Activated CD8-positive, alpha-beta memory T cell treated with anti-CD3 and anti-CD28 coated beads for 4 hours (primary cell): ENCODE results near the gene ASPHD1.

Source experiments
- DNase-seq, 2 donors: peaks; one replicate each; pipeline ENCODE4 v3.0.0-alpha.2; 2020; ENCODE audit warnings: low read depth in 2 of 2

The ASPHD1 gene

DNA sequence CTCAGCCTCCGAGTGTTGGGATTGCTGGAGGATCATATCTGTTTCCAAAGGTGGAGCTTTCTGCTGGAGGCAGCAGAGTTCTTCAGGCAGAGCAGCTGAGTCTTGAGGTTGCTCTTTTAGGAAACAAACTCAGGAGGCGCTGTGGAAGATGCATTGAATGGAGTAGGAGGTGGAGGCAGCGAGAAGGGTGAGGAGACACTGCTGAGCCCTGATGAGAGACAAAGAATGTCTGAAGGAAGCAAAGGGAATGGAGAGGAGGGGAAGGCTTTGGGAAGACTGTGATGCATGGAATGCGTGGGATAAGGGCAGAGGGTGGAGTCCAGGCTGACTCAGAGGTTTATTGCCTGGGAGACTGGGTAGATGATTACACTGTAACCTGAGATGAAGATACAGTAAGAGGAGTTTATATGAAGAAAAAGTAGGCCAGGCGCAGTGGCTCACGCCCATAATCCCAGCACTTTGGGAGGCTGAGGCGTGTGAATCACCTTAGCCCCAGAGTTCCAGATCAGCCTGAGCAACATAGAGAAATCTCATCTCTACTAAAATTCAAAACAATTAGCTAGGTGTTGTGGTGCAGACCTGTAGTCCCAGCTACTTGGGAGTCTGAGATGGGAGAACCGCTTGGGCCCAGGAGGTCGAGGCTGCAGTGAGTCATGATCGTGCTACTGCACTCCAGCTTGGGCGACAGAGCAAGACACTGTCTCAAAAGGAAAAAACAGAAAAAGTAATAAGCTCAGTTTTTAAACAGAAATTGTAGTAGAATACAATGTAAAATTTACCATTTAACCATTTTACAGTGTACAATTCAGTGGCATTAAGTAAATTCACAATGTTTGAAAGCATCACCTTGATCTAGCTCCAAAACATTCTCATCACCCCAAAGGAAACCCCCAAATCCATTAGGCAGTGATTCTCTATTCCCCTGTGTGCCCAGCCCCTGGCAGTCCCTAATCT lies 43.8 kb downstream of the ASPHD1 start:
- no peak for DNase-seq

DNA sequence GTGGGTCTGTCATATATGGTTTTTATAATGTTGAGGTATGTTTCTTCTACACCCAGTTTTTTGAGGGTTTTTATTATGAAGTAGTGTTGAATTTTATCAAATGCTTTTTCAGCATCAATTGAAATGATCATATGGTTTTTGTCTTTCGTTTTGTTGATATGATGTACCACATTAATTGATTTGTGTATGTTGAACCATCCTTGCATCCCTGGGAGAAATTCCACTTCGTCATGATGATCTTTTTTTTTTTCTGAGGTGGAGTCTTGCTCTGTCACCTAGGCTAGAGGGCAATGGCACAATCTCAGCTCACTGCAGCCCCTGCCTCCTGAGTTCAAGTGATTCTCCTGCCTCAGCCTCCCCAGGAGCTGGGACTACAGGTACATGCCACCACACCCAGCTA lies 47.6 kb downstream of the ASPHD1 start:
- no peak for DNase-seq

DNA sequence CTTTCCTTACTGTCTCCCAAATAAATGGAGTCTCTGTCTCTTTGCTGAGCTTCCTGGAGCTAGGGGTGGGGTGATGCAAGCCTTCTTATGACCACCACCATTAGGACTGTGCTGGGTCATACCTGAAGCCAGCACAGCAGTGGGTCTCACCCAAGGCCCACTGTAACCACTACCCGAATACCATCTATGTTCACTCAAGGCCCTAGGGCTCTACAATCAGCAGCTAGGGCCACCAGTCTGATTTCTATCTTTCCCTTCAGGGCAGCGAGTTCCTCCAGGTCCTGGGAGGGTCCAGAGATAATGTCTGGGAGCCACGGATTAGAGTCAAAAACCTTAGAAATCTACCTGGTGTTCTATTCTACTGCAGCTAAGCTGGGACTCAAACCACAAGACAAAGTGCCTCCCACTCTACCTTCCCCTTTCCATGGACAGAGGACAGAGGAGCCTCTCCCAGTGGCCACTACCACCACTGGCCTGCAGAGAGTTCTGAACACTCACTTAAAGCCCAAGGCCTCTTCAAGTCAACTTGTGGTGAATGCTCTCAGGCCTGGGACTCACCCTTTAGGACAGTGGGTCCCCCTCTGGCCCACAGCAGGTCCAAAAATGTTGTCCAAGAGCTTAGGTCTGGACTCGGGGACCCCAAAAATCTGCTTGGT lies 50.6 kb downstream of the ASPHD1 start:
- no peak for DNase-seq

DNA sequence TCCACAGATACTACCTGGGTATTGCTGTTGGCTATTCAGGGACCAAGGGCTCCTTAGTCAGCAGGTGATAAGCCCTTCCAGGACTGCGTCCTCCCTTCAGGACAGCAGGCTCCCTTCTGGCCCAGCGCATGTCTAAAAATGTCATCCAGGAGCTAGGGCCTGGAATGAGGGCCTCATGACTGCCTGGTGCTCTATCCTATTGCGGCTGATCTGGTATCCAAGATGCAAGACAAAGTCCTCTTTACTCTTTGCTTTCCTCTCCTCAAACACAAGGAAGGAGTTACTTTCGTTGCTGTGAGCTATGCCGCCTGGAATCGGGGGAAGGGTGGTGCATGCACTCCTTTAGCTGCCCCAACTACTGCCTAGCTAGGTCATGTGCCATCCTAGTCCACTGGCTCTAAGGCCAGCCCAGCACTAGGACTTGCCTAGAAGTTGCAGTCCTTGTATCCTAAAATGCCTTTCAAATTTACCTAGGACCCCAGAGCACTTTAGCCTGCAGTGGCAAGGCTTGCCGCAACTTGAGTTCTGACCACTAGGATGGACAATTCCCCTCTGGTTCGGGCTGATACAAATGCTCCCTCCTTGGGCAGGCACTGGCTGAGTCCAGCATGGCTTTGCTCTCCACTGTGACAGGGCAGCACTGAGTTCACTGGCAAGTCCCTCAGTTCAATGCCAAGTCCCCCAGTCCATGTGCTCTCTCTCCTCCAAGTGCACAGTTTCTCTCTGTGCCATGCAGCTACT lies 51.5 kb downstream of the ASPHD1 start:
- no peak for DNase-seq
